Stimulated activated CD4-positive, alpha-beta T cell treated with anti-CD3 and anti-CD28 coated beads, TNF-alpha, amount 100 ng/mL, for 24 hours (primary cell): ENCODE data around the gene VWA7.
A peak's percentile ranks its signal among the peaks of the same experiment; 100 is the strongest.
"Not testable (repeated sequence)": the region's sequence is repeated elsewhere in the genome, so short reads cannot be mapped to it uniquely, and the experiment has no call there.

Experiments
- DNase-seq, 3 experiments: peaks; one replicate each; pipeline ENCODE4 v3.0.0-alpha.2; 2020; ENCODE audit warnings: low read depth in 3 of 3

The VWA7 gene, protein sequence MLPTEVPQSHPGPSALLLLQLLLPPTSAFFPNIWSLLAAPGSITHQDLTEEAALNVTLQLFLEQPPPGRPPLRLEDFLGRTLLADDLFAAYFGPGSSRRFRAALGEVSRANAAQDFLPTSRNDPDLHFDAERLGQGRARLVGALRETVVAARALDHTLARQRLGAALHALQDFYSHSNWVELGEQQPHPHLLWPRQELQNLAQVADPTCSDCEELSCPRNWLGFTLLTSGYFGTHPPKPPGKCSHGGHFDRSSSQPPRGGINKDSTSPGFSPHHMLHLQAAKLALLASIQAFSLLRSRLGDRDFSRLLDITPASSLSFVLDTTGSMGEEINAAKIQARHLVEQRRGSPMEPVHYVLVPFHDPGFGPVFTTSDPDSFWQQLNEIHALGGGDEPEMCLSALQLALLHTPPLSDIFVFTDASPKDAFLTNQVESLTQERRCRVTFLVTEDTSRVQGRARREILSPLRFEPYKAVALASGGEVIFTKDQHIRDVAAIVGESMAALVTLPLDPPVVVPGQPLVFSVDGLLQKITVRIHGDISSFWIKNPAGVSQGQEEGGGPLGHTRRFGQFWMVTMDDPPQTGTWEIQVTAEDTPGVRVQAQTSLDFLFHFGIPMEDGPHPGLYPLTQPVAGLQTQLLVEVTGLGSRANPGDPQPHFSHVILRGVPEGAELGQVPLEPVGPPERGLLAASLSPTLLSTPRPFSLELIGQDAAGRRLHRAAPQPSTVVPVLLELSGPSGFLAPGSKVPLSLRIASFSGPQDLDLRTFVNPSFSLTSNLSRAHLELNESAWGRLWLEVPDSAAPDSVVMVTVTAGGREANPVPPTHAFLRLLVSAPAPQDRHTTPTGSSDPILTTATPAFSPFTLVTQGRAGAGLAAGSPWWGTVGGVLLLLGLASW

DNA sequence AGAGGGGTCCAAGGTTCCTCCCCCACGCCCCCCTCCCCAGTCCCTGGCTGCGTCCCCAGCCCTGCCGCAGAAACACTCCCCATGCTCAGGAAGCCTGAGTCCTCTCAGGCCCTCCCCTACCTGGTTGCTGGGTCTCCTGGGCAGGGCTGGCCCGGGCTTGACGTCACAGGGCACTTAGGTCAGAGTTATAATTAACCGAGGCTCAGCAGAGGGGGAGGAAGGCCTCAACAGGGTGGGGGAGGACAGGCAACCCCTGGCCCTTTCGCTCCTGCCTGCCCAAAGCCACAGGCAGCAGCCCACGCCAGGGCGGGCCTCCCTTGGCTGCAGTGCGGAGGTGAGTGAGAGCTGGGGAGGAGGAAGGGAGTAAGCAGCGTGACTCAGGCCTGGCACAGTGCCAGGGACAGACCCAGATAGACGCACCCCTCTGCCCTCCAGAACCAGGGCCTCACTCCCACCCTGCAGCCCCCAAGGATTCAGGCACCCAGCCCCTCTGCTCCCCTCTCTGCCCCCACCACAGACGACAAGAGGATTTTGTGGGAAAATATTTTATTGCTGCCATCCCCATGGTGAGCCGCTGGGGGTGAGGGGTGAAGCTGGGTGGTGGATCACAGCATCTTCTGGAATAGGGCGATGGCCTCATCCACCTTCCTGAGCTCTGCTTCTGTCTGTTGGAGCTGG lies at the start of gene VWA7:
VWA7 (minus strand) TSS at position 340 of the 678 bp plus-strand sequence. CDS start 549 bp downstream, outside the sequence.
- peak; percentile 44 to 82 (median 57) for DNase-seq

DNA sequence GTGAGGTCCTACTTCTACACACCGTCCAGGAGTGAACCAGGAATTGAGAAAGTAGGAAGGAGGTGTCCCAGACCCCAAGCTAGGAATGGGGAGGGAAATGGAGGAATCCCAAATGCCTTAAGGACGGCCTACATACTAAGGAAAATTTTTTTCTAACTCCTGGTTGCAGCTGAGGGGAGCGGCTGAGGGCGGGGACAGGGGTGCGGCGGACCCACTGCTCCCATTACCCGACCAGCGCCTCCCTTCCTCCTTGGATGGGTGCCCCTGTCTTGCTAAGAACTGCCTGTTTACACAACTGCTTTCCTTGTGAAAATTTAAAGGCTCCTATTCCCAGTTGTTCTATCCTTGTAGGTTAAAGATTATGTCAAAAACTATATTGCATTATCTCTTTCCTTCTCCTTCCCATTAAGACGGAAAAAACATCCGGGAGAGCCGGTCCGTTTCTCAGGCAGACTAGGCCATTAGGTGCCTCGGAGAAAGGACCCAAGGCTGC lies 49.7 kb upstream of the VWA7 start:
- no peak for DNase-seq

DNA sequence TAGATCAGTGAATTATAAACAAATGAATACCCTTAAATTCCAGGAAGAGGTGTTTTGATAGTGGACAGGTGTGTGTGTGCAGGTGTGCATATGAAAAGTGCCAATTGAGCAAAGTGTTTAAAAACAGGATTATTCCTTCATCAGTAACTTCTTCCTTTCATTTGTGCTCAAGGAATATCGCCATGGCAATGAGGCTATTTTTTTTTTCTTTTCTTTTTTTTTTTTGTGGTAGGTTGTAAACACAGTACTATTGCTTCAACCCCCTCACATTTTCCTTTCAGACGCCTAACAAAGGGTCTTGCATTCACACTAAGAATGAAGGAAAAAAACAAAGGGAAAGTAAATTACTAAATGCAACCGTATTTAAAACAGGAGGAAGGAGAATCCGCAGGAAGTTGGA lies 48.4 kb upstream of the VWA7 start:
- DNase-seq: no peak

DNA sequence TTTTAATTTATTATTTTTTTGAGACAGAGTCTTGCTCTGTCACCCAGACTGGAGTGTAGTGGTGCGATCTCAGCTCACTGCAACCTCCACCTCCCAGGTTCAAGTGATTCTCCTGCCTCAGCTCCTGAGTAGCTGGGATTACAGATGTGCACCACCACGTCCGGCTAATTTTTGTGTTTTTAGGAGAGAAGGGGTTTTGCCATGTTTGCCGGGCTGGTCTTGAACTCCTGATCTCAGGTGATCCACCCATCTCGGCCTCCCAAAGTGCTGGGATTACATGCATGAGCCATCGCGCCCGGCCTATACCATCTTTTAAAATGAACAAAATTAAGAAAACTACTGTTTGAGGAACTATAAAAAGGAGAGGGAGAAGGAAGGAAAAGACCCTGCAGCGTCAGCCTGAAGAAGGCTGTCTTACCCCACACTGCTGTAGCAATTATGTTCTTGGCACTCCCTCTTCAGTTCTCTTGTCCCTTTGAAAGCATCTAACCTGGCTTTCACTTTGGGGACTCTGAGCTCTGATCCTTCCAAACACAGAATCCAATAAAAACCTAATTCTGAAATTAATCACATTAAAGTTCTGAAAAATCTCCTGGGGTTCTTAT lies 46.6 kb upstream of the VWA7 start:
- not testable (repeated sequence) for DNase-seq

DNA sequence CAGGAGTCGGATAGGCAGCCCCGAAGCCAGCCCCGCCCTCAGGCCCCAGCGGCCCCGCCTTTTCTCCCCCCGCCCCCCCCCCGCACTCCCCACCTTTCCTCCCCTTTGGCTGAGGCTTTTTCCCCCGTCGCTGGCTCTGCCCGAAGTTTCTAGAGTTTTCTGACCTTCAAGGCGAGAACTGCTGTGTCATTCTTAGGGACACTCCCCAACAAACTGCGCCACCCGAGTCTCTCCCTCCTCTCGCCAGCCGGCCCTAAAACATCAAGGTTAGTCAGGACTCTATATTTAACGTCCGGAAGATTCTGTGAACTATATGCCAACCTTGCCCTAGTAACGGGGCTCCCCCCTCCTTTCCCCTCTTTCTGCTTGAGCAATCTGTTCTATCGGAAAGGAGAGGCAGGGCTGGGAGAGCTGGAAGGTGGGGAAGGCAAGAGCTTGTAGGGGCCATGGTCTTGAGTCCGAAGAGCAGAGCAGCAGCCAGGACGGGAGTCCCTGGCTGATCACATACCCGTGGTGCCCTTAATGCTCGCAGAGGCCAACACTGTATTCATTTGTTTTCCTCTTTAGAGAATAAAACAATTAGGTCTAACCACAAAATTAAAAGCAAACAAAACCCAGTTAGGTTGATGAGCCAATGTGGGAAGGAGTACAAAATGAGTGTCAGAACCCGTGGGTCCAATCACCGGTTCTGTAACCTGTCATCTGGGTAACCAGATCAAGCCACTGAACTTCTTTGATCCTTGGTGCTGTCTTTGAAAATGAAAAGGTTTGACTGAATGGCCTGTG lies 45.1 kb upstream of the VWA7 start:
- DNase-seq: peak; percentile 25 to 63 (median 38)

DNA sequence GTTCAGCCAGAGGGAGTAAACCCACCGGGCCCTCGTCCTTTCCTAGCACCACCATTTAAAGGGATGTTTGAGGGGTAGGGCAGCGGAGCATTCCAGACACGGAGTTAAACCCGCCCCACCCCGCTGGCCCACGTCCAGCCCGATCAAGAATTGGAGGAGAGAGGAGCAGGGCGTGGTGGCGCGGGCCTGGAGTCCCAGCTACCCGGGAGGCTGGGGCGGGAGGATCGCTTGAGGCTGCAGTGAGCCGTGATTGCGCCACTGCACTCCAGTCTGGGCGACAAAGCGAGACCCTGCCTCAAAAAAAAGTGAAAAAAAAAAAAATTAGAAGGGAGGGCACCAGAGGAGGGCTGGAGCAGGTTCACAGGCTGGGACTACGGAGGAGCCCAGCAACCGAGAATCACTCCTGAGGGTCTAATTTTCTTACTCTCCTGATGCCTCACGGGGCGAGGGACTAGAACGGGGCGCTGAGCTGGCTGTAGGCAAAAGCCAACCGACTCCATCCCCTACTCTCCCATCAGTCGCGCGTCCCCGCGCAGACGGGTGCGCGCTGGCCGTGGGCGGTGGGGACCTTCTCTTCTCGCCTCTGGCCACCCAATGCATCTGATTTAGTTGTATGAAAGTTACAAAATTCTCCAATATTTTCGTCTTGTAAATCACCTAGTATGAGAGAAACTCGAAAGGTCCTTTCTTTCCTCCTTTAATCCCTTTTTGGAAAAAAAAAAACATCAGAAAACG lies 44.3 kb upstream of the VWA7 start:
- peak; percentile 44 to 74 (median 51) for DNase-seq

DNA sequence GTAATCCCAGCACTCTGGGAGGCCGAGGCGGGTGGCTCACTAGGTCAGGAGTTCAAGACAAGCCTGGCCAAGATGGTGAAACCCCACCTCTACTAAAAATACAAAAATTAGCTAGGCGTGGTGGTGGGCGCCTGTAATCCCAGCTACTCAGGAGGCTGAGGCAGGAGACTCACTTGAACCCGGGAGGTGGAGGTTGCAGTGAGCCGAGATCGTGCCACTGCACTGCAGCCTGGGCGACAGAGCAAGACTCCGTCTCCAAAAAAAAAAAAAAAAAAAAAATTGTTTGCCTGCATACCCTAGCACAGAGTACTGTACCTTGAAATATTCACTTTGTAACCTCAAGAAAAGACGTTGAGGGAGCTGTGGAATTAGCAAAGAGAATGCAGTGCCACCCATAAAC lies 43.3 kb upstream of the VWA7 start:
- not testable (repeated sequence) for DNase-seq

DNA sequence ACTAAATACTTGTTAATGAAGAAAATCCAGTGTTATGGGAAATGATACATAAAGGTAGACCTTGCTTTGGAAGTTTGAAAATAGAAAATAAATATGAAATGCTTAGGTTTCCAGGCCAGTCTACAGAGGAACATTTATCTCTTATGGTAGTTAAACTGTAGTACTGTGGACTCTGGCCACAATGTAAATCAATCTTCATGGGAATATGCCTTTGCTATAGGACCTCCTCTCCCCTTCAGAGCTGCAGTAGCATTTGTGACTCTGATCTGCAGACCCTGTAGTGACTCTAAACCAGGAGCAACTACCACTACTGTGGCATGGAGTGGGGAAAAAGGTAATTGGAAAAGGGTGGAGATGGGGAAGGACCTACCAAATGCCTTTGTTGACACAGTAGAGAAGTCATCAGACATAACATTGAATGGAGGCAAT lies 42.8 kb upstream of the VWA7 start:
- no peak for DNase-seq

DNA sequence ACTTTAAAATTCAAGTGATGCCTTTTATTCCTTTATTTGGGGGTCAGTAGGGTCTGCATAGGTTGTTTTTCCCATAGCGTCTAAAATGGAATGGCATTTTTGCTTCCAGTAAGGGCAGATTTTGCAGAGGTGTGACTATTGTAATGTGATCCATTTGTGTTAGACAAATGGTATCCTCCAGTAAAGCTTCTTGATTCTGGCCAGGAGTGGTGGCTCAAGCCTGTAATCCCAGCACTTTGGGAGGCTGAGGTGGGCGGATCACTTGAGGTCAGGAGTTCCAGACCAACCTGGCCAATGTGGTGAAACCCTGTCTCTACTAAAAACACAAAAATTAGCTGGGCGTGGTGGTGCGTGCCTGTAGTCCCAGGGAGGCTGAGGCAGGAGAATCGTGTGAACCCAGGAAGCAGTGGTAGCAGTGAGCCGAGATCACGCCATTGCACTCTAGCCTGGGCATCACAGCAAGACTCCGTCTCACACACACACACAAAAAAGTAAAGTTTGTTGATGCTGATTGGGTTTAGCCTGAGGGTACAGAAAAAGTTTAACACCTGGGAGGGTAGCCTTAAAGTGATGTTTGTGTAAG lies 40.9 kb upstream of the VWA7 start:
- DNase-seq: not testable (repeated sequence)

DNA sequence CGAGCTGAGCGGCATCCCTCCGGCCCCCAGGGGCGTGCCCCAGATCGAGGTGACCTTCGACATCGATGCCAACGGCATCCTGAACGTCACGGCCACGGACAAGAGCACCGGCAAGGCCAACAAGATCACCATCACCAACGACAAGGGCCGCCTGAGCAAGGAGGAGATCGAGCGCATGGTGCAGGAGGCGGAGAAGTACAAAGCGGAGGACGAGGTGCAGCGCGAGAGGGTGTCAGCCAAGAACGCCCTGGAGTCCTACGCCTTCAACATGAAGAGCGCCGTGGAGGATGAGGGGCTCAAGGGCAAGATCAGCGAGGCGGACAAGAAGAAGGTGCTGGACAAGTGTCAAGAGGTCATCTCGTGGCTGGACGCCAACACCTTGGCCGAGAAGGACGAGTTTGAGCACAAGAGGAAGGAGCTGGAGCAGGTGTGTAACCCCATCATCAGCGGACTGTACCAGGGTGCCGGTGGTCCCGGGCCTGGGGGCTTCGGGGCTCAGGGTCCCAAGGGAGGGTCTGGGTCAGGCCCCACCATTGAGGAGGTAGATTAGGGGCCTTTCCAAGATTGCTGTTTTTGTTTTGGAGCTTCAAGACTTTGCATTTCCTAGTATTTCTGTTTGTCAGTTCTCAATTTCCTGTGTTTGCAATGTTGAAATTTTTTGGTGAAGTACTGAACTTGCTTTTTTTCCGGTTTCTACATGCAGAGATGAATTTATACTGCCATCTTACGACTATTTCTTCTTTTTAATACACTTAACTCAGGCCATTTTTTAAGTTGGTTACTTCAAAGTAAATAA lies 40.2 kb upstream of the VWA7 start:
- DNase-seq: not testable (repeated sequence)

DNA sequence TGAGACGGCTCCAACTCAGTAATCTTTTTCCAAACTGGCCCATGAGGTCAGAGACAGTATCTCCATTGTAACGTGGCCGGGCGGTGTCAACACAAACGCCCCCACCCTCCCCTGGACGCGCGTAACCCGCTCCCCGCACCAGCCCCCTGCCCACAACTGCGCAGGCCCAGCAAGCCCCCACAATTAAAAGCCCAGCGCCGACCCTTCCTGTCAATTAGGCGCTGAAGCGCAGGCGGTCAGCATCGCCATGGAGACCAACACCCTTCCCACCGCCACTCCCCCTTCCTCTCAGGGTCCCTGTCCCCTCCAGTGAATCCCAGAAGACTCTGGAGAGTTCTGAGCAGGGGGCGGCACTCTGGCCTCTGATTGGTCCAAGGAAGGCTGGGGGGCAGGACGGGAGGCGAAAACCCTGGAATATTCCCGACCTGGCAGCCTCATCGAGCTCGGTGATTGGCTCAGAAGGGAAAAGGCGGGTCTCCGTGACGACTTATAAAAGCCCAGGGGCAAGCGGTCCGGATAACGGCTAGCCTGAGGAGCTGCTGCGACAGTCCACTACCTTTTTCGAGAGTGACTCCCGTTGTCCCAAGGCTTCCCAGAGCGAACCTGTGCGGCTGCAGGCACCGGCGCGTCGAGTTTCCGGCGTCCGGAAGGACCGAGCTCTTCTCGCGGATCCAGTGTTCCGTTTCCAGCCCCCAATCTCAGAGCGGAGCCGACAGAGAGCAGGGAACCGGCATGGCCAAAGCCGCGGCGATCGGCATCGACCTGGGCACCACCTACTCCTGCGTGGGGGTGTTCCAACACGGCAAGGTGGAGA lies 38.1 kb upstream of the VWA7 start, which contains the start of the genes HSPA1A and HSPA1L:
HSPA1A (plus strand) TSS at position 519 of the 814 bp plus-strand sequence; CDS start at position 733, 214 bp downstream.
HSPA1L (minus strand) TSS at position 259 of the 814 bp plus-strand sequence. CDS start 3,311 bp downstream, outside the sequence.
- peak; percentile 41 to 69 (median 43) for DNase-seq

DNA sequence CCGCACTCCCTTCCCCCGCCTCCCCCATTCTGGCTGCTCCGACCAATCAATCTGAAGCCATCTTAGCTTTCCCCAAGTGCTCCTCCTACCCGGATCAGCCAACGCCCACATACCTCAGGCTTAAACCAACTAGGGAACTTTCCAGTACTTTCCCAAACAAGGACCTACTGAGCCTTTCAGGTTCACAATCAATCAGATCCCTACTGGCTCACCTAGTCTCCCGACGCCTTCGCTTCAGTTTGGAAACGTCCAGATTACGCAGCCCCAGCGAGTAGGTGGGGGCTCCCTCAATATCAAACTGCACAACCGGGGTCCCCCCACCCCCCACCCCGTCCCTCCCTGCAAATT lies 37.5 kb upstream of the VWA7 start:
- peak; percentile 51 to 68 (median 59) for DNase-seq

DNA sequence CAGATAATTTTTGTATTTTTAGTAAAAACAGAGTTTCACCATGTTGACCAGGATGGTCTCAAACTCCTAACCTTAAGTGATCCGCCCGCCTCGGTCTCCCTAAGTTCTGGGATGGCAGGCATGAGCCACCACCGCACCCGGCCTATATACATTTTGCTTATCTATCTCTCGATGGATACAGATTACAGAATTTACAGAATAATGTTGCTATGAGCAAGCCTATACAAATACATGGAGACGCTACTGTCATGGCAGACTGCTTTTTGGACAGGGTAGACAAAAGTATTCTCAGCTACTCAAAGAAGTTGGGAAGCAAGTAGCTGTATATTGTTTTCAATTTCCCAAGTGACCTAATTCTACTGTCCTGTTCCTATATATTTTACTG lies 36.3 kb upstream of the VWA7 start:
- DNase-seq: no peak

DNA sequence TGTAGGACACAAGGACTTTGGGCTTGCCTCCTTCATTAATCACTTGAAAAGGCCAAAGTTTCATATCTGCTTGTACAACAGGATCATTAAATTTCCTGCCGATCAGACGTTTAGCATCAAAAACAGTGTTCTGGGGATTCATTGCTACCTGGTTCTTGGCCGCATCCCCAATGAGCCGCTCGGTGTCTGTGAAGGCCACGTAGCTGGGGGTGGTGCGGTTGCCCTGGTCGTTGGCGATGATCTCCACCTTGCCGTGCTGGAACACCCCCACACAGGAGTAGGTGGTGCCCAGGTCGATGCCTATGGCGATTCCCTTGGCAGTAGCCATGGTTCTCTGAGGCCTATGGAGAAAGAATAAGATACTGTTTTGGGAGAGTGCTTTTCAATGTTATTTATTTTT lies 34.5 kb upstream of the VWA7 start:
- DNase-seq: no peak

DNA sequence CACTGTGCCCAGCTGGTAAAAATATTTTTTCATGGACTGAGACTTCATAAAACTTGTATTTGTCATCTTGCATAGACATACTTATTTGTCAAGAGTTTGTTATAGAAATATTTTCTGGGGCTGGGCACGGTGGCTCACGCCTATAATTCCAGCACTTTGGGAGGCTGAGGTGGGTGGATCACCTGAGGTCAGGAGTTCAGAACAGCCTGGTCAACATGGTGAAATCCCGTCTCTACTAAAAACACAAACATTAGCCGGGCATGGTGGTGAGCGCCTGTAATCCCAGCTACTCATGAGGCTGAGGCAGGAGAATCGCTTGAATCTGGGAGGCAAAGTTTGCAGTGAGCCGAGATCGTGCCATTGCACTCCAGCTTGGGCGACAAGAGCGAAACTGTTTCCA lies 31.5 kb upstream of the VWA7 start:
- DNase-seq: not testable (repeated sequence)

DNA sequence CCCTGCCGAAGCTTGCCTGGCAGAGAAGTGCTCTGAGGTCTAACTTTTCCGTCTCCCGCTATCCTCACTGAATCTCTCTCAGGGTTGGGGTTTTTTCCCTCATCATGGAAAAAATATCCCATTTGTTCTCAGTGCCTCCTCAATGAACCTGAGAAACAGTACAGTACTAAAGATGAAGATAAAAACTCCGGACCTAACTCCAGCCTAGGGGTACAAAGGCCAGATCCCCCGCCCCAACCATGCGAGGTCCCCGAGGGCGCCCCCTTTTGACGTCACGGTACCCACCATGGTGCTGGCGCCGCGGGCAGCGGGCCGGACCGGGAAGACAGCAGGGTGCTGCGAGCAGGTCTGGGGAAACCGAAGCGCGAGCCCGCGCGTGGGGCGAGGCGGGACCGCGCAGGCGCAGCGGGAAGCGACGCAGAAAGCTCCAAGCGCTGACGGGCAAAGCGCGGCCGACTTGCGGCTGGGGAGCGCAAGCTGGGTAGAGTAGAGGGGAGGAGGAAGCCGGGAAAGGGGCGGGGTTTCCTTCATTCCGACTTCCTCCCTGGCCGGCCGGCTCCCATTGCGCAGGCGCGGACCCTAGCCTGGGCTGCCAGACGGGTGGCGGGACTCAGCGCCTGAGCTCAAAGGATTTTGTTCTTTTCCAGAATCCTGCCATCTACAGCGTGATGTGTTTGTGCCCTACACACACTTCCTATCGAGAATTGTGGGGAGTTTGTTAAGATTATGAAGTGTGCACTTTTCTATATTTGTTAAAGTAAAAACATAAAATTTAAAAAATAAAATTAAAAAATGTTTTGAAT lies 29.5 kb upstream of the VWA7 start, which contains the start of gene LSM2:
LSM2 (minus strand) TSS at position 497 of the 803 bp plus-strand sequence; CDS start at position 288, 209 bp downstream.
- peak; percentile 93 to 97 (median 96) for DNase-seq
